ENCODE measurements around the gene NUDT15.
"Not testable (repeated sequence)": the region's sequence is repeated elsewhere in the genome, so short reads cannot be mapped to it uniquely, and the experiment has no call there.

NUDT15 gene

DNA sequence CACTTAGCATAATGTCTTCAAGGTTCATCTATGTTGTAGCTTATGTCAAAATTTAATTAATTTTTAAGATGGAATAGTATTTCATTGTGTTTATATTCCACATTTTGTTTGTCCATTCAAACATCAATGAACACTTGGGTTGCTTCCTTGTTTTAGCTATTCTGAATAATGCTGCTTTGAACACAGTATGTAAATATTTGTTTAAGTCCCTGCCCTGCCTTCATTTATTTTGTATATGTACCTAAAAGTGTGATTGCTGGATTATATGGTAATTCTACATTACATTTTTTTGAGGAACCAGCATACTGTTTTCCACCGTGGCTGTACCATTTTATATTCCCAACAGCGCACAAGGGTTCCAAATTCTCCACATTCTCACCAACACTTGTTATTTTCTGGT lies 18.9 kb upstream of the NUDT15 start:
- Mint-ChIP-seq H3K27me3 (no peaks in the 10 kb centered on the region), H3K27ac (no peak overlapping the region), H3K4me3 (no peak overlapping the region), H3K9me3 (no peaks in the 10 kb centered on the region), H3K4me1 (ENCODE audit: low read depth) (no peaks in the 10 kb centered on the region), H3K36me3 (ENCODE audit: low read depth) (peaks cover 10% of the 10 kb centered on the region)

DNA sequence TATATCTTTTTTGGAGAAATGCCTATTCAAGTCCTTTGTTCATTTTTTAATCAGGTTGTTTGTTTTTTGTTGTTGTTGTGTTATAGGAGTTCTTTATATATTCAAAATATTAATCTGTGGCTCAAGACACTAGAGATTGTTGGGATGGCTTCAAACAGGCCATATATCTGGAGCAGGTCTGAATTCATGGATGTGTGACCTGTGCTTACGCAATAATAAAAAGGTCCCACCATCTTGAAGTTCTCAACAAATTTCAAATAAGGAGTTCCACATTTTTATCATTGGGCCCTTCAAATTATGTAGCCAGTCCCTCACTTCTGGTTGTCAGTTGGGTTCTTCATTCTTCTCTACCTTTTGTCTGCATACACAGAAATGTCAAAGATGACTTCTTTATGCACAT lies 17.7 kb upstream of the NUDT15 start:
- Mint-ChIP-seq H3K36me3 (ENCODE audit: low read depth) (peaks cover 10% of the 10 kb centered on the region), H3K4me3 (no peak overlapping the region), H3K27ac (no peak overlapping the region), H3K27me3 (no peaks in the 10 kb centered on the region), H3K4me1 (ENCODE audit: low read depth) (no peaks in the 10 kb centered on the region), H3K9me3 (no peaks in the 10 kb centered on the region)

DNA sequence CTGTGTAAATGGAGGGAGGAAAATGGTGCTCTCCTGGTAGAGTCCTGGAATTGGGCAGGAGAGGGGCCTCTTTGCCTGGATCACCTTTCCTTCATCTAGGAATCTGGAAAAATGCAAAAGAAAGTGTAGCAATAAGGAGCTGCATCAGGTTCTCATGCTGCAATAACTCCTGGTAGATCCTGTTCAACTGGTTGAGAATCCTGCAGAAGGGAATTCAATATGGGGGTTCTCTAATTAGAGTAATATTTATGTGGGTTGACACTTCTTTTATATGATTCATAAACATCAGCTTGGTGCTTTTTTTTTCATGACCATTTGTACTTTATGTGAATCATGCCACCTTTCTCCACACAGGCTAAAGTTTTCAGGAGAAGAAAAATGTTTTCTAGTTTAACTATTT lies 9.5 kb upstream of the NUDT15 start:
- H3K27ac Mint-ChIP-seq: no peak overlapping the region
- no peak overlapping the region for H3K4me3 Mint-ChIP-seq
- H3K27me3 Mint-ChIP-seq: no peaks in the 10 kb centered on the region
- peaks cover 36% of the 10 kb centered on the region for H3K36me3 Mint-ChIP-seq (ENCODE audit: low read depth)
- H3K9me3 Mint-ChIP-seq: no peaks in the 10 kb centered on the region
- no peaks in the 10 kb centered on the region for H3K4me1 Mint-ChIP-seq (ENCODE audit: low read depth)

DNA sequence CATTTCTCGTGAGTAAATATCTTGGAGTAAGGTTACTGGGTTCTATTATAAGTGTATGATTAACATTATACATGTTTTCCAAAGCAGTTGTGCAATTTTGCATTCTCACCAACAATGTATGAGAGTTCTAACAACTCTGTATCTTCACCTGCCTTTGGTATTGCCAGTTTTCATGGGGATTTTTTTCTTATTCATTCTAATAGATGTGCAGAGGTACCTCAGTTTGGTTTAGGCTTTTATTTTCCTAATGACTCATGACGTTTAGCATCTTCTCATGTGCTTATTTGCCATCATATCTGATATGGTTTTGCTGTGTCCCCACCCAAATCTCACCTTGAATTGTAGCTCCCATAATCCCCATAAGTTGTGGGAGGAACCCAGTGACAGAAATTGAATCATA lies 7.7 kb upstream of the NUDT15 start:
- Mint-ChIP-seq H3K4me3 (no peak overlapping the region), H3K36me3 (ENCODE audit: low read depth) (peaks cover 41% of the 10 kb centered on the region), H3K9me3 (no peaks in the 10 kb centered on the region), H3K27ac (no peak overlapping the region), H3K4me1 (ENCODE audit: low read depth) (no peaks in the 10 kb centered on the region), H3K27me3 (no peaks in the 10 kb centered on the region)

DNA sequence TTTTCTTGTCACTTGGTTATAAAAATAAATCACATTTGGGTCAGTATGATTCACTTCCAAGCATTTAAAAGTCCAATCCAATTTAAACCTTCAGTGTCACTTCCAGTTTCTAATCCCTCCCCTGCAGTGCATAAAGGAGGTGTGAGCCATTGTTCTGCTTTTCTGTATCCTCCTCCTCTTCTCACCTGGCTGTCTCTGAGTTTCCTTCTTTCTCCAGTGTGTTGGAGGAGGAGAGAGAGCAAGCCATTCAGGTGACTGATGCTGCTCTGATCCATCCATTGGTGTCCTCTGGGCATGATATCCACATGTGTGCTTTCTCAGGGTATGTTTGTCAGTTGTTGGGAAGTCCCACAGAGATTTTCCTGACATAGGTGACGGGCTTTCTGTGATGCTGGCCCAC lies 1.2 kb downstream of the NUDT15 start:
- H3K36me3 Mint-ChIP-seq (ENCODE audit: low read depth): peaks cover 41% of the 10 kb centered on the region
- H3K4me1 Mint-ChIP-seq (ENCODE audit: low read depth): peaks cover 35% of the 10 kb centered on the region
- no peaks in the 10 kb centered on the region for H3K27me3 Mint-ChIP-seq
- no peaks in the 10 kb centered on the region for H3K9me3 Mint-ChIP-seq
- peak overlapping the region; percentile 98 for H3K27ac Mint-ChIP-seq
- H3K4me3 Mint-ChIP-seq: peak overlapping the region; percentile 95

DNA sequence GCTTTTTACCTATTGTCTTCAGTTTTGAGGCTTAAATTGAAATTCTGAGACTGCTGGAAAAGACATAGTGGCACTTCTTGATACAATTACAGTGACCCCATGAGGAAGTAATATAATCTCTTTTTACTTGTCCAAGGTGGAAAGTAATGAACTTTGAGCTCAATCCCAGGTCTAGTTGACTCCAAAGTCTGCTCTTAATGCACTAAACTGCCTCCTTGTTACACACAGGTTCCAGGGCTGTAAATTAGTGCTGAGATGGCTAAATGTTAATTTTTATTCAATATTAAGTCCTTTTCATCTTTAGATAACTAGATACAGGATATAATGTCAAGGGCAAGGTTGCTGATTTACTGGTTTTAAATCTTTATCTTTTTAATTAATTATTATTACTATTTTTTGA lies 2.5 kb downstream of the NUDT15 start:
- no peaks in the 10 kb centered on the region for H3K27me3 Mint-ChIP-seq
- H3K36me3 Mint-ChIP-seq (ENCODE audit: low read depth): peaks cover 37% of the 10 kb centered on the region
- peak overlapping the region; percentile 31 for H3K27ac Mint-ChIP-seq
- no peak overlapping the region for H3K4me3 Mint-ChIP-seq
- peaks cover 43% of the 10 kb centered on the region for H3K4me1 Mint-ChIP-seq (ENCODE audit: low read depth)
- H3K9me3 Mint-ChIP-seq: no peaks in the 10 kb centered on the region

DNA sequence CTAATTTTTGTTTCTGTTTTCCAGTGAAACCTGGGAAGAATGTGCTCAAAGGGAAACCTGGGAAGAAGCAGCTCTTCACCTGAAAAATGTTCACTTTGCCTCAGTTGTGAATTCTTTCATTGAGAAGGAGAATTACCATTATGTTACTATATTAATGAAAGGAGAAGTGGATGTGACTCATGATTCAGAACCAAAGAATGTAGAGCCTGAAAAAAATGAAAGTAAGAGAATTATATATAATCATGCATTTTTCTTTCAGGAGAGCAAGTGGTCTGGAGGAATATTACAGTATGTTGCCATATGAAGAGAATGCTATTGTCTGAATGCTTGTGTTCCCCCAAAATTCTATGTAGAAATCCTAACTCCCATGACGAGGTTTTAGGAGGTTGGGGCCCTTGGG lies 3.4 kb downstream of the NUDT15 start:
- Mint-ChIP-seq H3K4me3 (no peak overlapping the region), H3K27me3 (no peaks in the 10 kb centered on the region), H3K36me3 (ENCODE audit: low read depth) (peaks cover 39% of the 10 kb centered on the region), H3K9me3 (no peaks in the 10 kb centered on the region), H3K27ac (no peak overlapping the region), H3K4me1 (ENCODE audit: low read depth) (peaks cover 43% of the 10 kb centered on the region)

DNA sequence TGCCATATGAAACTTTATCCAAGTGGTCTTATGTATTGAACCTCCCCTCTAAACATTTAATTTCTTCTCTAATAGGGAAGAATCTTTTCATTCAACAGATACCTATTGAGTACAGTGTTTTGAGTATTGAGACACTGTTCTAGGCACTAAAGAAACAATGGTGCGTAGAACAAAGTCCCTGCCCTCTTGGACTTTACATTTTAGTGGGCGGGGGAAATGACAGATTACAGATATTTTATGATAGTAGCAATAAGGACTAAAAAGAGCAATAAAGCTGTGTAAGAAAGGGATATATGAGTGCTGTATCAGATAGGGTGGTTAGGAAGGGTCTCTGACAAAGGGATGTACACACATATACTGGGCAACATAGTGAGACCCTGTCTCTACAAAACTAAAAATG lies 5.4 kb downstream of the NUDT15 start:
- Mint-ChIP-seq H3K27ac (peak overlapping the region; percentile 29), H3K4me3 (no peak overlapping the region), H3K36me3 (ENCODE audit: low read depth) (peaks cover 55% of the 10 kb centered on the region), H3K4me1 (ENCODE audit: low read depth) (peaks cover 28% of the 10 kb centered on the region), H3K27me3 (no peaks in the 10 kb centered on the region), H3K9me3 (no peaks in the 10 kb centered on the region)

DNA sequence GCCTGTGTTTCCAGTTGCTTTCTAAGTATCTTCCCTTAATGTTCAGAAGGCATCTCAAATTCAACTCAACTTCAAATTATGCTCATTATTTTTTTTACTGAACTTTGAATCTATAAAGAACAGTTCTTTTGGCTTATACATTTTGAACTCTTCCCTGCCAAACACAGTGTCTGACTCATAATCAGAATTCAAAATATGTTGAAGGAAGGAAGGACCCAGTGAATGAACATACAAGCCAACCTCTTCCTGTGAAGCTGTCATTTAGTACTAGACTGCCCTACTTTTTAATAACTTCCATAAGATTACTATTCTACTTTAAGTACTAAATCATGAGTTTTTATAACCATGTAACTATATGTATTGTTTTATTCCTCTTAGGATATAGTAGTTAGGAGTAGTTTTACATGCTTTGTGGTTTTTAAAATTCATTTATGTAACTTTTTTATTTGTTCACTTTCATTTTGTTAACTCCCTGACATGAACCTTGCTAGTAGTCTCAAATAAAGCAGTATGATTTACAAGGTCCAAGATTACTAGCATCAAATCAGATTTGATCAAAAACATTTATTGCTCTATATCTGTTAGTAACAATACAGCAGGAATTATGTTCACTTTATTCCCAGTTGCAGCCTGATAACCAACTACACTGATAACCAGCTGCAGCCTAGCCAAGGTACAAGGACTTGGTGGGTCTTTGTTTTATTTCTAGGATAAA lies 6.4 kb downstream of the NUDT15 start:
- Mint-ChIP-seq H3K4me1 (ENCODE audit: low read depth) (peaks cover 19% of the 10 kb centered on the region), H3K4me3 (no peak overlapping the region), H3K27ac (peak overlapping the region; percentile 65), H3K9me3 (no peaks in the 10 kb centered on the region), H3K36me3 (ENCODE audit: low read depth) (peaks cover 60% of the 10 kb centered on the region), H3K27me3 (no peaks in the 10 kb centered on the region)

DNA sequence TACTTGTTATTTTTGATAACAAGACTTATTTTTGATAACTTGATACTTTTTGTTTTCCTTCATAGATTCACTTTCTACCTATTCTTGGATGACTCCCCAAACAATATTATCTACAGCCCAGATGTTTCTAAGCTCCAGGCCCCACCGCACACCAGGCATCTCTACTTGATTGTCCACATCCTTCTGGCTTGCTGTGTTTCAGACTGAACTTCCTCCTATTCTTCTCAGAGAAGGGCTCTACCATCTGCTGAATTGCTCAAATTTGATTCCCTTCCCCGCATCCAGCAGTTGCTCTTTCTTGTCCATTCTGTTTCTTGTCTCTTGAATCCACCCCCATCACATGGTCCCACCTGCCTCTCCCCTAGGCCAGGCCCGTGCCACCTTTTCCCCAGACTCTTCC lies 13.0 kb downstream of the NUDT15 start:
- Mint-ChIP-seq H3K4me3 (no peak overlapping the region), H3K4me1 (ENCODE audit: low read depth) (no peaks in the 10 kb centered on the region), H3K36me3 (ENCODE audit: low read depth) (peaks cover 70% of the 10 kb centered on the region), H3K27ac (no peak overlapping the region), H3K9me3 (no peaks in the 10 kb centered on the region), H3K27me3 (no peaks in the 10 kb centered on the region)

DNA sequence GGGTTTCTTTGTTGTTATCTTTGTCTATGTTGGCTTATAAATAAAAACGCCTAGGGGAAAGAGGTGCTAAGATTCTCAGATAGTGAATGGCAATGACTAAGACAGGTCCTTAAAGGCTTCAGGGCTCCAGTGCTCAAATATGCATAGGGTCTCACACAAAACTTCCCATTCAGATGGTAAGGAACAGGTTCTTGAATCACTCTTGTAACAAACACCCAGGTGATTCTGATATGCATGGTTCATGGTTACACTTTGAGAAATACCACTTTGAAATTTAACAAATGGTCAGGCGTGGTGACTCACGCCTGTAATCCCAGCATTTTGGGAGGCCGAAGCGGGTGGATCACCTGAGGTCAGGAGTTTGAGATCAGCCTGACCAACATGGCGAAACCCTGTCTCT lies 17.1 kb downstream of the NUDT15 start:
- Mint-ChIP-seq H3K4me3 (no peak overlapping the region), H3K9me3 (no peaks in the 10 kb centered on the region), H3K27me3 (no peaks in the 10 kb centered on the region), H3K27ac (no peak overlapping the region), H3K4me1 (ENCODE audit: low read depth) (no peaks in the 10 kb centered on the region), H3K36me3 (ENCODE audit: low read depth) (peaks cover 54% of the 10 kb centered on the region)

DNA sequence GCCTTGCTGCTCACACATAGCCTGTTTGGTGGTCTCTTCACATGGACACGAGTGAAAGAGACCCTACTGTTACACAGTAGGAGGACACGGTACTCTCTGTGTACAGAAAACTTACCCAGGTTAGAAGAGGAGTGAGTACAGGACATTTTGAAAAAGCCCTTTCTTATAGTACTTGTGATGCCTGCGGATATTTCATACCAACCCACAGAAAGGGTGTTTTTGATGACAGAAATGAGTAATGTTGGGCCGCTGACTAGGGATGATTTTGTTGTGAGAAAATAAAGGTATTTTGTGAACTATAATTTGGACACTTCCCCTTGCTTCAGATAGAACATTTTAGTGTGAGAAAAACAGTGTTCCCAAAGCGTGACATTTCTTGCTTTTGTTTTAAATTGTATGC lies 18.2 kb downstream of the NUDT15 start:
- Mint-ChIP-seq H3K9me3 (no peaks in the 10 kb centered on the region), H3K4me3 (no peak overlapping the region), H3K27ac (no peak overlapping the region), H3K27me3 (no peaks in the 10 kb centered on the region), H3K36me3 (ENCODE audit: low read depth) (peaks cover 56% of the 10 kb centered on the region), H3K4me1 (ENCODE audit: low read depth) (no peaks in the 10 kb centered on the region)

DNA sequence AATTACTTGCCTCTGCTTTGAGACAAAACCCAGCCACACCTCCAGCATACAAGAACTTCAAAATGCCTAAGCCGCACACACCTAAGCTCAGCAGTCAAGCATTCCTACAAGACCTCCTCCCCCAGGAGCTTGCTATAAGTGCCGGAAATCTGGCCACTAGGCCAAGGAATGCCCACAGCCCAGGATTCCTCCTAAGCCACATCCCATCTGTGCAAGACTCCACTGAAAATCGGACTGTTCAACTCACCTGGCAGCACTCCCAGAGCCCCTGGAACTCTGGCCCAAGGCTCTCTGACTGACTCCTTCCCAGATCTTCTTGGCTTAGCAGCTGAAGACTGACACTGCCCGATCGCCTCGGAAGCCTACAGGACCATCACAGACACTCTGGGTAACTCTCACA lies 21.0 kb downstream of the NUDT15 start:
- H3K4me1 Mint-ChIP-seq (ENCODE audit: low read depth); H3K27me3 Mint-ChIP-seq; H3K4me3 Mint-ChIP-seq; H3K9me3 Mint-ChIP-seq; H3K27ac Mint-ChIP-seq: not testable (repeated sequence)
- H3K36me3 Mint-ChIP-seq (ENCODE audit: low read depth): peaks cover 38% of the 10 kb centered on the region

DNA sequence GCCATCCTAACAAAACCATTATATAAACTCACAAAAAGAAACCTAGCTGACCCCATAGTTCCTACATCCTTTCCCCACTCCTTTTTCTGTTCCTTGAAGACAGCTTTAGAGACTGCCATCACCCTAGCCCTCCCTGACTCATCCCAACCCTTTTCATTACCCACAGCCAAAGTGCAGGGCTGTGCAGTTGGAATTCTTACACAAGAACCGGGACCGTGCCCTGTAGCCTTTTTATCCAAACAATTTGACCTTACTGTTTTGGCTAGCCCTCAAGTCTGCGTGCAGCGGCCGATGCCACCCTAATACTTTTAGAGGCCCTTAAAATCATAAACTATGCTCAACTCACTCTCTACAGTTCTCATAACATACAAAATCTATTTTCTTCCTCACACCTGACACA lies 22.4 kb downstream of the NUDT15 start:
- H3K27ac Mint-ChIP-seq: peak overlapping the region; percentile 15
- H3K4me3 Mint-ChIP-seq, H3K9me3 Mint-ChIP-seq: not testable (repeated sequence)

DNA sequence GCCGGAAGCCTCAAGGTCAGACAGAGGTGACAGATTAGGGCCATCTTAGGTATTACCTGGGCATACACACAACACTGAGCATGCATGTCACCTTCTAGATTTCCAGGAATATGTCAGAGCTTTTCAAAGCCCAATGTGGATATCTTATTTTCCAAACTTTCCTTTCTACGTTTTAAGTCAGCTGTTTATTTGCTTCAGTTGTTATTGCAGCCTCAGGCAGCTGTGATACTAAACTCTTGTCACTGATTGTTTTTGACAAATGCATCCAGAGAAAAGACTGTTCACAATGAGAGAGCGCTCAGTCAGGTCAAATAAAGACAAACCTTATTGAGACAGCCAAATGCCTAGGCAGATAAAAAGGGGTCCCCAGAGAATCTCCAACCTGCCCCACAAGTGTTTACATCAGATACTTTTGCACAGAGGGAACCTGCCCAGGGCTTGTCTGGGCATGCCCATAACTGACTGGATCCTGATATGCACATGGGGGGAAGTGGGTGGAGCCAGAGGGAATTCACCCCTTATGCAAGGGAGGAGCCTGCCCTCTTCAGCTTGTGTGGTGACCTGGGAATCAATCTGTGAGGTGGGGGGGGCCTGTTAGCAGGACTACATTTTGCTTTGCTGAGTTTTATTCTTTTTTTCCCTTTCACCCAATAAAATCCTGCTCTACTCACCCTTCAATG lies 28.9 kb downstream of the NUDT15 start:
- Mint-ChIP-seq H3K4me3 (no peak overlapping the region), H3K36me3 (ENCODE audit: low read depth) (peaks cover 56% of the 10 kb centered on the region), H3K4me1 (ENCODE audit: low read depth) (no peaks in the 10 kb centered on the region), H3K9me3 (peaks cover 10% of the 10 kb centered on the region), H3K27me3 (no peaks in the 10 kb centered on the region), H3K27ac (no peak overlapping the region)

More for the DNA sequence above, 22.4 kb downstream of the NUDT15 start:
- H3K4me1 Mint-ChIP-seq (ENCODE audit: low read depth); H3K27me3 Mint-ChIP-seq: not testable (repeated sequence)
- H3K36me3 Mint-ChIP-seq (ENCODE audit: low read depth): peaks cover 33% of the 10 kb centered on the region

DNA sequence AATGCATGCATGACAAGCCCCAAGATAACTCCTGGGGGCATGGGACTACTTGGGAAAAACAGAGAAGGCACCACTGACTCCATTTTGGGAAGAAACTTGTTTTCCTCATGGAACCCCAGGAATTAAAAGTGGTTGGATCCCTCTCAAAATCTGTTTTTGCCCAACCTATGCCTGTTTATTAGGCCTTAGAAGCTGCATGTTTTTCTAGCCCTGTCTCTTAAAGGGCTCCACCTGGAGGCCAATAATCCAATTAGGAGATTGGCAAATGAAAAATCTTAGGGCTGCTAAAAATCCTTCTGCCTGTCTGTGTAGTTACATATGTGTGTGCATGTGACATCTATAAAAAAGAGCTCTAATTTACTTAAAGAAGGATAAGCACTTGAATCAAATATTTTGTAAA lies 30.5 kb downstream of the NUDT15 start:
- Mint-ChIP-seq H3K36me3 (ENCODE audit: low read depth) (peaks cover 70% of the 10 kb centered on the region), H3K9me3 (peaks cover 15% of the 10 kb centered on the region), H3K27ac (no peak overlapping the region), H3K4me1 (ENCODE audit: low read depth) (no peaks in the 10 kb centered on the region), H3K27me3 (no peaks in the 10 kb centered on the region), H3K4me3 (no peak overlapping the region)

Data from stimulated activated naive CD8-positive, alpha-beta T cell treated with anti-CD3 and anti-CD28 coated beads, Interleukin-15, Interleukin-2, amounts not matched to agents 100 ng/mL and 50 ng/mL, for 24 hours (primary cell).